Right lobe of liver (tissue), 4 donors: Measurements from ENCODE around the gene SEC22A.

Experiments used
- POLR2A ChIP-seq: fragments of 450-650 bp; IDR thresholded peaks from one replicate; pipeline ENCODE4 v1.6.1; 2017; ENCODE audit warnings: antibody characterized with exemption, mild to moderate bottlenecking
- TF ChIP-seq, protein P1 (sequence below), 4 donors: fragments of 200-600 bp in 3 of 4; fragments of 450-650 bp in 1 of 4; IDR thresholded peaks; one replicate each; pipeline versions ENCODE4 v1.5.1 to v1.8.0; 2016 to 2022; ENCODE audit warnings: antibody characterized with exemption in 4 of 4, mild to moderate bottlenecking in 2 of 4
- donor health status: DM: no; HTN: no; CAD: no.
- donor health status: DM: no; HTN: no; CAD: no.
- donor health status: DM: no; HTN: yes; CAD: no.

DNA sequence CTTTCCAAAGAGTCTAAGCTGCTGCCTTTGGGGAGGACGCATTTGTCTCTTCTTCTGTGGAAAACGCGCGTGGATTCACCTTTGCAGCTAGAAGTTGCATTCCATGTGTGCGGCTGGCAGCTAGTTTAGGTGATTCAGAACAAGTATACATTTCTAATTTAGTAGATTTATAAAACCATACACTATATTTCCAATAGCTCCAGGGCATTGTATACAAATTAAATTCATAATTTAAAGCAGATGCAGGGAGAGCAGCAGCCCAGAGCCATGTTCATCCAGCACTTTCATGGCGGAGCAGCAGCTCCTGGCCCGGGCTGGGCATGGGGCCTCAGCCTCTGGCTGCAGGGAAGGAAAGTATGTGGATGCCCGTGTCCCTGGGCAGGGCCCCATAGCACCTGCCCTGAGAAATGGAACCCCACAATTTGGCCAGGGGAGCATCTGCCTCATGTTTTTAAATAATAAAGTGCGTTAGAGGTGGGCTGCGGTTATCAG, 42.8 kb upstream of the SEC22A start:
- TF ChIP-seq, protein P1, sequence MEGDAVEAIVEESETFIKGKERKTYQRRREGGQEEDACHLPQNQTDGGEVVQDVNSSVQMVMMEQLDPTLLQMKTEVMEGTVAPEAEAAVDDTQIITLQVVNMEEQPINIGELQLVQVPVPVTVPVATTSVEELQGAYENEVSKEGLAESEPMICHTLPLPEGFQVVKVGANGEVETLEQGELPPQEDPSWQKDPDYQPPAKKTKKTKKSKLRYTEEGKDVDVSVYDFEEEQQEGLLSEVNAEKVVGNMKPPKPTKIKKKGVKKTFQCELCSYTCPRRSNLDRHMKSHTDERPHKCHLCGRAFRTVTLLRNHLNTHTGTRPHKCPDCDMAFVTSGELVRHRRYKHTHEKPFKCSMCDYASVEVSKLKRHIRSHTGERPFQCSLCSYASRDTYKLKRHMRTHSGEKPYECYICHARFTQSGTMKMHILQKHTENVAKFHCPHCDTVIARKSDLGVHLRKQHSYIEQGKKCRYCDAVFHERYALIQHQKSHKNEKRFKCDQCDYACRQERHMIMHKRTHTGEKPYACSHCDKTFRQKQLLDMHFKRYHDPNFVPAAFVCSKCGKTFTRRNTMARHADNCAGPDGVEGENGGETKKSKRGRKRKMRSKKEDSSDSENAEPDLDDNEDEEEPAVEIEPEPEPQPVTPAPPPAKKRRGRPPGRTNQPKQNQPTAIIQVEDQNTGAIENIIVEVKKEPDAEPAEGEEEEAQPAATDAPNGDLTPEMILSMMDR (IDR thresholded peaks at IDR 0.05) = no peak
- no peak for TF ChIP-seq POLR2A
